ENCODE measurements around the gene HOXA7. TPM values are rescaled to one million over a fixed set of nuclear protein-coding genes. Genes with fewer than 3 reads are reported as not detected.

Gene HOXA7
- total RNA-seq, 1 donor from 2014 or later, result 0.72 TPM

DNA sequence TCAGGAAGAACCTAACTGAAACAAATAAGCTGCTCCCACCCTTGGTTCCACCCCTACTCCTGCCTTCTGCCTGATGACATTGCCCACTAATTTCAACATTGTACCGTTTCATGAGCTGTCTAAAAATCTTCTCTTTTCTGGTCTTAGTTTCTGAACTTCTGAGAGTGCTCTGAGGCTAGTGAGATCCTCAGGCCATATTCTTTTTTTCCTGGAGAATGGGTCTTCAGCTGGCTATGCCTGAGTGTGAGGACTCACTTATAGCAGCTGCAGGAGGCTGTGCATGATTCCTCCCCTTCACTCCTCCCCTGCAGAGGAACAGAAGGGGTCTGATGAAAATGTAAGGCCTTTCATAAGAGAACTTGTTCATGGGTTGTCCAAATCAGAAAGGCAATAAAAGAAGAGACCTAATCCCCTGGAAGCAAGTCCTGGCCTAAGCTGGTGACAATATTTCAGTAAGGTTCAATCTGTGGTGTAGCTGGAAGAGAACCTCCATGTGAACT lies 37.0 kb downstream of the HOXA7 start:
- no peak for DNase-seq (ENCODE audit: low spot score)

DNA sequence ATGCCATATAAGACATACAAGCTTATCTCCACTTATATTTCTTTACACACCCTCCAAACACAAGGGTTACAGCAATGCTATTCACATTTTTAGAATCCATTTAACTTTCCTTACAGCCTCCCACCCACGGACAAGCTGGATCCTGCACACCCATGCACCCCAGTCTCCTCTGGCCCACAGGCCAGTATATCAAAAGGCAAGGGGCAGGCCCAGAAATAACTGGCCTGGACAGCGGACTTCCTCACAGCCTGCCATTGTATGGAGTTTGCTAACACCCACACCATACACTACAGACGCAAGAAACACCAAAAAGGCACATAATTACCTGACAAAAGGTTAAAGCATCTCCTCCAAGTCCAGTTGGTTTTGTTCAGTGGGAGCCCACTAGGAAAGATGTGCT lies 37.9 kb downstream of the HOXA7 start:
- no peak for DNase-seq (ENCODE audit: low spot score)

DNA sequence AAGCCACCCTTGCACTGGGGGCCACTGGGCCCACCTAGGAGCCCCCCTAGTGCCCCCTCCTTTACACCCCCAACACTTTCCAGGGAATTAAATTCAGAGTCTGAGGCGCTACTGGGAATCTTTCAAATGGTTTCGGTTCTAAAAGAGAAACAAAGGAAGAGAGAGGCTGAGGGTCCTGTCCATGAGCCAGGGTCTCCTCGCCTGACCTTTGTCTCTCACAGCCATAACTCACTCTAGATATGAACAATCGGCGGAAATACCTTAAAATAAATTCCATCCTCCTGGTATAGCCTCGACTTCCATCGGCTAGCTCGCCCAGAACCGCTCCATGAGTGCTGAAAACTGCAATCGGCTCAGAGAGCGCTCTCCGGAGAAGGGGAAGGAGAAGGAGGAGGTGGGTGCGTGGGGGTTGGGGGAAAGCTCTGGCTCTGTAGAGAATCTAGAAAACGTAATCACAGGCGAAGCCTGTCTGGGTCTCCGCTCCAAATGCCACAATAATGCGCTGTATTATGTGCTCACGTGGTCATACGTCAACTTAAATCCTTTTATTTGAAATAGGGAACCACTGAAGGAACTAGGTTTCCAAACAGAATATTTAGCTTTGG lies 38.5 kb downstream of the HOXA7 start:
- peak; percentile 64 for DNase-seq (ENCODE audit: low spot score)

DNA sequence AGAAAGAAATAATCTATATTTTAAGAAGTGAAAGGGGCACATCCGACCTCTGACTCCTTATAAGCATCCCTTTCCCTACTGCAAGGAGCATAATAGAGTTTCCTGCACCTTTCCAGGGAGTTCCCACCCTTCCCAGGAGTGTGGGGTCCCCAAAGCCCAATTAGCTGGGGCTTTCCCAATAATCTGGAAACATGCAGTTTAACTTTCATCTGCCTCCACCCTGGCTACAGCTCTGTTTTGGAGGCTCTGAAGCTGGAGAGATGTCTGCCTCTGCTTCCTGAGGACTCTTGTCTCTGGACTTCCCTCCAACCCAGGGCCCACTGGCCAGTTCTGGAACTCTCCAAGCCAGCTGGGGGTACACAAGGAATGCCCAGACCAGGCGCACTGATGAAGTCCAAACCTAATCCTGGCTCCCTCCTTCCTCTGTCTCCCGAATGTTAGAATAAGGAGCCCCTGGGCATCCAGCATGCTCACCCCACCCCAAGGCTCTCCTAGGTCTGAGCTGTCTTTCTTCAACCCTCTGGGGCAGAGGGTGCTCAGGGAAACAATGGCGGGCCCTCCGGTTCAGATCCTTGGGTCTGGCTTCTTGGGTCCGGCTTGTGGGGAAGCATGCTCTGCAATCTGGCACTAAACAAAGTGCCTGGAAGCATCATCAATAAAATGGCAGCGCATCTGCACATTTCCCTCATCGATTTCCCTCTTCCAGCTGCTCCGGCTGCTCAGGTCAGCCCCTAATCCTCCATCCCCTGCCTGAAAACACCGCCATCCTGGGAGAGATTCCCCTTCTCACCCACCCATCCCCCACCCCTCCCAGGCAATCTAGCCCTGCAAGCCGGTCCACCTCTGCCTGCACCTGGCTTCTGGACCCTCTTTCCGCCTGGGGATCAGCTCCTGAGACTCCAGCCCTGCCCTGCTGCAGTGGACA lies 39.3 kb downstream of the HOXA7 start:
- no peak for DNase-seq (ENCODE audit: low spot score)

DNA sequence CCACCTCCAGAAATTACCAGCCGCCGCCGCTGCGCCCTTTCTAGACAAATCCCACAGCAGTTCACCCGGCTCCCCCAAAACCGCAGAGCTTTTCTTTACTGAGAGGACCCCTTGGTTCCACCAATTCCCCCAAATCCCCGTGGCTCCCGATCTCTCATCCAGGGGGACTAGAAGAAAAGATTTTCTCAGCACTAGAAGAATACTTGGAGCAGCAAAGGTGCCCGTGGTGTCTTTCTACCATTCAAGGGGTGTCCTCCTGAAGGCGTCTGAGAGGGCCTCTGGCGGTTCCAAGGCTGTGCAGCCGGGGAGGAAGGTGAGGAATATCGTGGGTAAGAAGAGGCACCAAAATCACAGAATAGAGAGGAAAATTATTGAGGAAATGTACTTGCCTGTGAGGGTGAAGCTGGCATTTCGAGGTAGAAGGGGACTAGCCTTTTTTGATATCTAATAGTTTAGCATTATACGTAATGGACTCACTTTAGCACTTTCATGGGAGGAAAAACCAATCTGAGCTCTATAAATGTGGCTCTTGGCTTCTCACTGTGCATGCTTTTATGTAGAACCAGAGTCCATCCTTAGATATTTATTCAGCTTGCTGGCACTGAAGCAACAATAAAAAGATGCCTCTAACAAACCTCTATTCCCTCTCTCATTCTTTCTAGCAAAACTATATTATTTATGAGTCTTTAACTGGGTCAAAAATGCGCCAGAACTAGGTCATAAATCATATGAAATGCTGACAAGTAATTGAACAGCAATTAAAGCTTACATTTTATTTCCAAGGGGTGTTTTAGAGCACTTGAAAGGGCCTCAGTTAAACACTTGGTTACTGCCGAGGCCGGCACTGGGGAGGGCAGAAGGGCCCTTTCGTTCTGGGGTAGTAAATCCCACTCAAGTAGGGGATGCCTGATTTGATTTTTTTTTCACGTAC lies 40.2 kb downstream of the HOXA7 start:
- no peak for DNase-seq (ENCODE audit: low spot score)

DNA sequence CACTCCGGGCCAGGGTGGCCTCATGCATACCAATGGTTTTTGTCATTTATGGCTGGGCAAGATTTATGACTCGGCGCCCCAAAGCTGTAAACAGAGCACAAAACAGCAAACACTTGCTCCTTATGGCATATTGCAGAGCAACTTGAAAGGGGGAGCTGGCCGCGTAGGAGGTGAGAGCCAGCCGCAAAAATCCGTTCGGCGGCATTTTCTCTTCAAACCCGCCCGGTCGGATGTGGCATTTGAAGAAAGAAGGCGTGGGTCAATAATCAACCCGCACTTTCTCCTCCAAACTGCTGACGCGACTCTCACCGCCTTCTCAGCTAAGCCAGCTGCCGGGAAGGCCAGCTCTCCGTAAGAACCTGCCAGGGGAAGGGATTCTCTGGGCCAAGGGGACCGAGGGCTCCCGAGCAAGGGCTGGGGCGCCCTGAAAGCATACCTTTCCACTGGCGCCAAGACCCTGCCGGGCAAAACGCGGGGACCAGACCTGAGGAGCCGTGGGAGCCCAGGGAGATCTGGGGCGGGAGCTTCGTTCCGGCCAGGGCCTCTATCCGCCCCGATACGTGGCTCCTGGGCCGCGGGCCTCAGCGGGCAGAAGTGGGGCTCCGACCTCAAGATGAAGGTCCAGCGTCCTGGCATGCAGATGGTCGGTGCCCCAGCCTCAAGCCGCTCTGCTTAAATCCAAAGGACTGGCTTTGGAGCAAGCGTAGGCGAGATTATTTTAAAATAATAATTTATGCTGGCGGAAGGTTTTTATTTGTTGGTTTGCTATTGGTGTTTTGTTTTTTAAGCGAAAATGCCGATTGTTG lies 41.1 kb downstream of the HOXA7 start:
- peak; percentile 69 for DNase-seq (ENCODE audit: low spot score)

DNA sequence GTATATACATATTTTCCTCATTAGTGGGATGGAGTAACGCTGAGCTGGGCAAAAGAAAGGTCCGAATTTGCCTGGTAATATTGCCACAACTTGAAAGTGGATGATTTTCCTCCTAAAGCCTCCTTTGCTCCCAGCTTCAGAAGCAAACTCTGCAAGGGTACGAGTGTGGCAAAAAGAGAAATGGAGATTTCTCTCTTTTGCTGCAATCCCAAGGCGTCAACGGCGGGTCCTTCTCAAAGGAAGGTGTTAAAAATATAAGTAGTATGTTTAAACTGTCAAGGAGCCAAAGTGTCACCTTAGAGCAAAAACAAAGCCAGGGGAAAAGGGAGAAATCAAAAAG lies 41.6 kb downstream of the HOXA7 start:
- no peak for DNase-seq (ENCODE audit: low spot score)

DNA sequence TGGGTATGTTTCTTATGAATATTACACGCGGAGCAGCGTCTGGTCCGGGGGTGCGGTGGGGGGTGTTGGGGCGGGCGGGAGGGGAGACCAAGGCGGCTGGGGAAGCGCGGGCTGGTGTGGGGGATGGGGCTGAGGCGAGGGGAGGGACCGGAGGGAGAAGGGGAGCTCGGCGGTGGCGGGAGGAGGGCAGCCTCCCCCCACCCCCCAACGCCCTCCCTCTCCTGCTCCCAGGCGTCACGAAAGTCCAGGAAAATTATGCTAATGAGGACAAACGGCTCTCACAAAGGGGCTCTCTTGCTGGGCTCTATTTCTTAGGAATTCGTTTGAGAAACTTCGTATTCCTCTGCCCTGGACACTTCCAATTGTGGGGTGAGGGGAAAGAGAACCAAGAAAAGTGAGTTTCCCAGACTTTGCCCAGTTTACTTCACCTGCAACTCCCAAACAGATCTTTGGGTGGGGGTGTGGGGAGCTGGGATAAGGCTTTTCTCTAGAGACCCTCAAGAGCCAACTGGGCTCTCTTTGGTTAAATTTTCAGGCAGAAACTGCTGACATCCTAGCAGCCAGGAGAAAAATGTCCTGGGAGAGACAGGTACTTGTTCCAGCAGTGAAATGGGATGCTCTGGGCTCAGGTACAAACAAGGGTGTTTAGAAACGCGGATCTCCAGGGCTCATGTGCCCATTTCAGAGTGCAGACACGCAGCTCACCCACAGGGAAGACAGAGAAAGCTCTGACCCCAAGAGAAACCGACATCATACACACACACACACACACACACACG lies 42.3 kb downstream of the HOXA7 start:
- DNase-seq (ENCODE audit: low spot score), result no peak

DNA sequence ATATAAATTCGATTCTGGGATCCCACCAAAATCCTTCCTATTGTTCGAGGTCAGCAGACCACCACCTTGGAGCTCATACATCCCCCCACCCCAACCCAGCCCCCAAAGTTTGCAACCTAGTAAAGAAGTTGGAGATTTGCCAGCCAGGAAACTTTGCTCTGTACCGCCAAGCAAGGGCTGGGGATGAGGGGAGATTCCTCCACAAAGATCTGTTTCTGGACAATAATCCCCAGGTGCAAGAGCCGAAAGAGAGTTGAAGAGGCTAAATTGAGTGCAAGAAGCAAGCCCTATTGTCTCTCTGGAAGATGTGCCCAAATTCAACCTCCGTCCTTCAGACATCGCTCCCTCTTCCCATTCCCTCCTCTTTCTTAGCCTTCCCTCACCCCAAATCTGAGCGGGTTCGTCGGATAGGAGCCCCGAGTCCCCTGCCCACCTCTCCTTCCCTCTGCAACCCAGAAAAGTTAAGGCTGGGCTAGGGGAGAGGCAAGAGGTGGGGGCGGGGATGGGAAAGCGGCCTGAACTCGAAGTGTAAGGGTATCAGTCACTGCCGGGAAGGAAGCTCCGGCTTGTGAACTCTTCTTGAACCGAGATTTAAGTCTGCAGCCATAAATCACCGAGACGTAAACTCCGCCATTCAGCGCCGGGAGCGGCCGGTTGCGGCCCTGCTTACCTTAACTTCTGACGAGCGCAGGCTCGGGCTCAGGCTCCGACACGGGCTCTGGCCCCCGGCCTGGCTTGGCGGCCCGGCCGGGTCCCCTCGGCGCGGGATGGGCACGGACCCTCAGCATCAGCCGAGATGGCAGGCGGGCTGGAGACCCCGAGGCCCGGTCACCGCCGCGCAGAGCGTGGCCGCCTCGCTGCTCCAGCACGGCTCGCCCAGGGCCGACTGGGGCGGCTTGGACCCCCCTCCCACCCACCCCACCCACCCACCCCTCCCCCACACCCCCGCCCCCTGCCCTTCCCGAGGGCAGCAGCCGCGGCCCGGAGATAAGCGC lies 43.2 kb downstream of the HOXA7 start:
- peak; percentile 92 for DNase-seq (ENCODE audit: low spot score)

DNA sequence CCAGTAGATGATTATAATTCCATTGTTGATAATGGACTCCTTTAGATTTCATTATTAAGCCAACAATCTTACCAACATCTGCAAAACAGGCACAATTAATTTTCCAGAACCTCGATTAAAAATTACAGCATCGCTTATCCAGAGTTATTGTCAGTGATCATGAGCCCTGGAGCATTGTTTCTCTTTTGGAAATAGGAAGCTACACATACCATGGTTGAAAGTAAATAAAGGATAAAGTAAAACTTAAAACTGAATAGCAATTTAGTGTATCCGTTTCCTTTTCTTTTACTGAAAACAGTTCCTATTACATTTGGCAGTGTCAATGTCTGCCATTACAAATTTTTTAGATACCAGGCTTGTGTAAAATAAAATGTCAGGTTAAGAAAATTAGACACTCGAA lies 44.1 kb downstream of the HOXA7 start:
- DNase-seq (ENCODE audit: low spot score), result no peak

DNA sequence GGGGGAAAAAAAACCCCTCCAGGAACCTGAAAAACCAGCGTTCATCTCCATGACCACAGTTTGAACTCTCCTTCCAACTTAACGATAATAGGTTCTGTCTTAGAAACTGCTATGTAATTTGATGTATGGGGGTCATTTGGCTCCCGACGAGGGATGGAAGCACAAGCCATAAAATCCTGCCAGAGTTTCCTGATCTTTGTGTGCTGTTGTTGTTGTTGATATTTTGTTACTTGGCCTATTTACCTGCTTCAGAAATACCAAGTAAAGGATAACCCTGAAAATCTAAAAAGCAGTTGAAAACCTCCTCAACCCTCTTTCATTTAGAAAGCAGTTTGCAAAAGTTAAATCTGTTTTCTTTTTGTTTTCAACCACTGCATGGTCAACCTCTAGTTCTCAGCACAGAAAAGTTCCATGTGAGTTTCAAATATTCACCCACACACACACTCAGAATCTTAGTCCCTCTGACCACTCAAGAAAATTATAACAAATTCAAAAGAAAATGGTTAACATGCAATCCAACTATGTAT lies 44.7 kb downstream of the HOXA7 start:
- DNase-seq (ENCODE audit: low spot score), result peak; percentile 64

DNA sequence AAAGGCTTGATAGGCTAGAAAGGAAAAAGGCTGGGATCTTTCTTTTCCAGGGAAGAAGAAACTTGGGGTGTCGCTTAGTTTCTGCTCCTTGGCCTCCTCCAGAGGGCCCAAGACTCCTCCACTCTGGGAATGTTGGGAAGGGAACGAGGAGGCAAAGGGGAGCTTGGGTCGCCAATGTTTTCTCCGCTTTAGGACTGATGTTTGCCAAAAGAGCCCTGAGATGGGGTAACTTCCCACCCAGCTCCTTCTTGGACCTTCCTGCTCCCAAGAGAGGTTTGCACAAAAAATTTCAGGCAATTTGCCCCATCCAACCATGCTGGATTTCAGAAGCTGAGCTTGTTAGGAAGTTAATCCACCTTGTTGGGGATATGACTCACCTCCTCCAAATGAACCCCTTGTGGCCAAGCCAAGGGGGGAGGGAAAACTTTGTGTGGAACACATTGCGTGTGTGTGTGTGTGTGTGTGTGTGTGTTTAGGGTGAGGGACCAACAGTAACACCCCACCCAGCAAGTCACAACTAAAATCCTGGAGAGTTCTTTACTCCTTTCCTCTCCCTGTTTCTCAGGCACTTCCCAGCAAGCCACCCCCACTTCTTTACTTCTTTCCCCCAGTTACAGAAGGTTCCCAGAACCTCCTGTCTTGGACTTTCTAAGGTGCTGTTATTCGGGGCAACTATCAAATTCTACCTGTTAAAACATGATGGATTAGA lies 45.3 kb downstream of the HOXA7 start:
- DNase-seq (ENCODE audit: low spot score), result peak; percentile 53

DNA sequence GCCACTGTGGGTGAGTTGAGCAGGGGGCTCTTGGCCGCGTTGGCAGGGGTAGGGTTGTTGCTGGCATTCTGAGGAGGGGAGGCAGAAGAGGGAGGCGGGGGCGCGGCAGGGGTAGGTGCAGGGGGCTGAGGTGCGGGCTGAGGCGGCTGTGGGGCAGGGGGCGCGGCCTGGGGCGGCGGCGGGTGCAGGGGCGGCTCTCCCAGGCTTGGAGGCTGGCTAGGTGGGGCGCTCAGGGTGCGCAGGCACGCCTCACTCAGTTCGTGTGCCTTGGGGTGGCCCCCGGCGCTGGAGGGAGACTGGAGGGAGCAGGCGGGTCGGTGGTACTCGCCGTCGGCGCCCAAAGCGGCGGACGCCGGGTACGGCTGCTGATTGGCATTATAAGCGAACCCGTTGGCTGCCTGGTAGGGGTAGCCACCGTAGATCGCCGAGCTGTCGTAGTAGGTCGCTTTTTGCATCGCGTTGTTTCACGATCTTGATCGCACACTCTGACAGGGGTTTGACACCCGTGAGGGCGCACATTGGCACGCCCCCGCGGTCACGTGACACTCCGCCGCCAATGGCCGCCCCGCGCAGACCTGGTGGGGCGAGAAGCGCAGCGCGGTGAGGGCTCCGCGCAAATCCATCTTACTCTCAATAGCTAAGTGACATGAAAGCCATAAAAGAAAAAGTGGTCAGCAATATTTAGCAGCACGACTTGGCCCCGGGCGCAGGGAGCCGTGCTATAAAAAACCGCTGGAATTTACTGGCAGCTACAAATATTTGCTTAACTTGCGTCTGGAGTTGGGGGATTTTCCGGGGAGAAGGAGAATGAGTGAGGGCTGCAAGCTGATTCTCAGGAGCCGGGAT lies 46.1 kb downstream of the HOXA7 start:
- peak; percentile 79 for DNase-seq (ENCODE audit: low spot score)

DNA sequence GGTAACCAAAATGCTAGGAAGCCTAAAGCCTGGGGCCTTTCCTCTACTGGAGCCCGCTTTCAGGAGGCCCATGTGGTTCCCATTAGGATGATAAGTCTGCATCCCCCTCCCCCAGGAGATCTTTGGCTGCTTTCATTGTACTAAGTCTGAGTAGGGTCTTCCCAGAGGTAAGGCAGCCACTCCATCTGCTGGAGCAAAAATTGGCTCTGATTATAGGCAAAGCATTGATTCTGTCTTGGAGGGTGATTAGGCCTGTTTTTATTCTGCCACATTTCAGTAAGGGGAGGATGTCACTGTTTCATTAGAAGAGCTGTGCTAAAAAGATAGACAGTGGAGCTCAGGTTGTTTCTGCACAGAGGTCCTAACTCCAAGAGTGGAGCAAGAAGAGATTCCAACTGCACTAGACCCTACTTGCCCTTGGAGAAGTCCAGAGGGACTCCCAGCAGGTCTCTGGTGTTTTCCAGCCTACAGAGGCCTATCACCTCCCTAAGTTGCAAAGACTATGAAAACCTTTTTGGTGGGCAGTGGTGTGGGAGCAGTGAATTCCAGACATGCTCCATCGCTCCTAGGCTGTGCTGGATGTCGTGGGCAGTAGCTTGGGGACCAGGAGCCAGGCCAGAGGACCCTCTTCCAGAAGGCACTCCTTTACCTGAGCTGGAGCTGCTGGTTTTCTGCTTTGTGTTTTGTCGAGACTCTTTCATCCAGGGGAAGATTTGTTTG lies 46.8 kb downstream of the HOXA7 start:
- DNase-seq (ENCODE audit: low spot score), result no peak

DNA sequence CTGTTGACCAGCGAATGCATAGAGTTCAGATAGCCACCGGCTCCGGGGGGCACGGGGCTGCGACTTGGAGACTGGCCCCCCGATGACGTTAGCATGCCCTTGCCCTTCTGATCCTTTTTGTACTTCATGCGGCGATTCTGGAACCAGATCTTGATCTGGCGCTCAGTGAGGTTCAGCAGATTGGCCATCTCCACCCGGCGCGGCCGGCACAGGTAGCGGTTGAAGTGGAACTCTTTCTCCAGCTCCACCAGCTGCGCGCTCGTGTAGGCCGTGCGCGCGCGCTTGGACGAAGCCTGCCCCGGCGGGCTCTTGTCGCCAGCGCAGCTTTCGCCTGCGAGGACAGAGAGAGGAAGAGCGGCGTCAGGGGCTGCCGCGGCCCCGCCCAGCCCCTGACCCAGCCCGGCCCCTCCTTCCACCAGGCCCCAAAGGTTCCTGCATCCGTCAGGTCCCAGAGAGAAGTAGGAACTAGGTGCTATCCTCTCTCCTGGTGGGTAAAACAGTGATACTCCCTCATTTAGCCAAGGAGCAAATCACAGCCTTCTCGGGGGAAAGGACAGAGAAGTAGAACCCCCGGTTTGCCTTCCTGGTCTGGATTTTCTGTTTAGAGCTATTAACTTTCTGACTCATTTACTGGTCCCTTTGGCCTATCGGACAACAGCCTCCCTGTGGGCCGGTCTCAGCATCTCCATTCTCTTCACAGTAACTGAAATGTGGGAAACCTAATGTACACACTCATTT lies 47.9 kb downstream of the HOXA7 start:
- DNase-seq (ENCODE audit: low spot score), result no peak
